GM12892 (cell line): ENCODE measurements around the gene MED13L.

Source experiments
- POLR2A ChIP-seq: IDR thresholded peaks from 2 replicates; pipeline ENCODE4 v1.6.1; 2011; ENCODE audit warnings: low read depth, low read length, control low read depth
- POLR2AphosphoS5 ChIP-seq: IDR thresholded peaks from 2 replicates; pipeline ENCODE4 v1.6.1; 2011; ENCODE audit warnings: low read depth, low read length, control low read depth
- TAF1 ChIP-seq: IDR thresholded peaks from 2 replicates; pipeline ENCODE4 v1.6.1; 2011; ENCODE audit warnings: low read depth, mild to moderate bottlenecking, control low read depth, low read length, borderline replicate concordance

GRCh38 chr12:116159593-116160200 is 117.8 kb downstream of the MED13L start:
- TF ChIP-seq TAF1 (no peak), POLR2AphosphoS5 (no peak), POLR2A (no peak)
